Calu3 (cell line): ENCODE measurements around the gene PEX10. TPM values are rescaled to one million over a fixed set of nuclear protein-coding genes. Genes with fewer than 3 reads are reported as not detected.

Experiments
- BruUV-seq: library from RNA; stranded (reverse); fragments of 400-500 nt; replicated peaks from 2 replicates; lab custom pipeline; 2021; lab: Mats Ljungman, UMichigan
- CTCF ChIA-PET: fragments of 300-600 bp; sonication (Branson Sonifier 250); formaldehyde crosslinking; loops from one replicate; lab custom pipeline; 2022; ENCODE audit warnings: antibody characterized with exemption; lab: Charles Lee
- DNase-seq: peaks from one replicate; pipeline ENCODE4 v3.0.0; 2022
- H3K27ac Mint-ChIP-seq: one replicate; pipeline ENCODE4 v1.8.0; 2022; ENCODE audit warnings: mixed read lengths; ENCODE audit not compliant: unreplicated experiment
- H3K27me3 Mint-ChIP-seq: one replicate; pipeline ENCODE4 v1.8.0; 2022; ENCODE audit warnings: mixed read lengths; ENCODE audit not compliant: unreplicated experiment
- H3K36me3 Mint-ChIP-seq: one replicate; pipeline ENCODE4 v1.8.0; 2022; ENCODE audit warnings: mild to moderate bottlenecking, moderate library complexity, mixed read lengths; ENCODE audit not compliant: insufficient read depth, unreplicated experiment
- H3K4me1 Mint-ChIP-seq: one replicate; pipeline ENCODE4 v1.8.0; 2022; ENCODE audit warnings: mild to moderate bottlenecking, low read depth, mixed read lengths; ENCODE audit not compliant: unreplicated experiment
- H3K4me3 Mint-ChIP-seq: one replicate; pipeline ENCODE4 v1.8.0; 2022; ENCODE audit warnings: mild to moderate bottlenecking, low read depth, moderate library complexity, mixed read lengths; ENCODE audit not compliant: unreplicated experiment
- H3K9me3 Mint-ChIP-seq: one replicate; pipeline ENCODE4 v1.8.0; 2022; ENCODE audit warnings: low read depth, mixed read lengths; ENCODE audit not compliant: unreplicated experiment
- CTCF ChIP-seq: fragments of 200-600 bp; IDR thresholded peaks from one replicate; pipeline ENCODE4 v1.8.0; 2022; ENCODE audit warnings: antibody characterized with exemption; ENCODE audit not compliant: unreplicated experiment
- intact Hi-C: fragments of 100-400 bp; cut with micrococcal nuclease; formaldehyde crosslinking; loops from one replicate; pipeline ENCODE4 v1.10.0; 2022; ENCODE audit not compliant: unreplicated experiment
- total RNA-seq: library from RNA; stranded (reverse); gene quantifications from 2 replicates; pipeline ENCODE4 v1.2.3, GENCODE V29; 2022

Gene PEX10
- total RNA-seq, 1 experiment from 2014 or later, result 24.0 TPM

- BruUV-seq, result no TSS peak
- no peak for TF ChIP-seq CTCF
- Mint-ChIP-seq H3K4me1 (no peaks in the 10 kb centered on the region), H3K4me3 (no peak overlapping the region), H3K9me3 (no peaks in the 10 kb centered on the region), H3K27me3 (no peaks in the 10 kb centered on the region), H3K27ac (no peak overlapping the region), H3K36me3 (peaks cover 15% of the 10 kb centered on the region)
- CTCF ChIA-PET, result no interaction called here
- intact Hi-C loops, result no loop called here
- DNase-seq, result no peak
These were observed 37.9 kb downstream of the PEX10 start for GRCh38 chr1:2374252-2375155.

- Mint-ChIP-seq H3K9me3 (no peaks in the 10 kb centered on the region), H3K27ac (no peak overlapping the region), H3K4me3 (no peak overlapping the region), H3K4me1 (no peaks in the 10 kb centered on the region), H3K27me3 (no peaks in the 10 kb centered on the region), H3K36me3 (peaks cover 11% of the 10 kb centered on the region)
- CTCF ChIA-PET, result no interaction called here
- TF ChIP-seq CTCF, result no peak
- no peak for DNase-seq
- intact Hi-C loops, result no loop called here
- no TSS peak for BruUV-seq
These were observed 38.7 kb downstream of the PEX10 start for GRCh38 chr1:2373551-2374251.

DNA sequence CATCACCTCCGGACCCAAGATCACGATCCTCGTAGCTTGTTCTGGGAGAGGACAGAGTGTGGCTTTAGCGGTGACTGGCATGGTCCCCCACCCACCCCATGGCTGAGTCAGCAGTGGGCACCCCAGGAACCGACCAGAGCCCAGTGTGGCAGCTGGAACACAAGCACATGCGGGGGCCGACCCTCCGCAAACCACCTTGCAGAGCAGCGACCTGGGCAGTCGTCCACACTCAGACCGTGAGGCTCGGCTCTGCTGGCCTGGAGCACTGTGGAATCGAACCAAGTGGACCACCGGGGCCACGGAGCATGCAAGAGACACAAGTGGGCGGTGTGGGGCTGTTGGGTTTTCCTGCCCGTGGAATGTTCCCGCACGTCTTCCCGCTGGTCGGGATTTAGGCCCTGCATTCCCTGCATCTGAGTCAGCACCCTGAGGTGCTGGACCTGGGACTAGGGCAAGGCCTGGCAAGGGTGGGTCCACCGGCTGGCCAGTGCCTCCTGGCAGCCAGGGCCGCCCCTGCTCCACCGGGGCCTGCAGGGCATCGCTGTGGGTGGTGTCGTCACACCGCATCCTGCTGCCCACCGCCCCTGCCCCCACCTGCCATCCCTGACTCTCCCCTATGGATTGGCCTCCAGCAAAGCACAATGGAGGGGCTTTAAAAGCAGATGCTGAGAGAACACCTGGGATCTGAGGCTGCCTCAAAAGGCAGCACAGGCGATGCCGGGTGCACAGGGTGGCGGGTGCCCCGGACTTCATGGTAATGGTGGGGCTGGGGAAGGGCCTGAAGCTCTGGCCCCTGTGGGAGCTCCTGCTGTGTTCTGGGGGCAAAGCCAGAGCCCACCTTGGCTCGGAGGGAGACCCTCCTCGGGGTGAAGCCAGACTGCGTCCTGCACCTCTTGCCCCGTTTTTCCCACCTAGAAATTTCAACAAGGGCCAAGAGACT lies 39.5 kb downstream of the PEX10 start:
- Mint-ChIP-seq H3K27ac (no peak overlapping the region), H3K9me3 (no peaks in the 10 kb centered on the region), H3K4me1 (no peaks in the 10 kb centered on the region), H3K36me3 (peaks cover 11% of the 10 kb centered on the region), H3K4me3 (no peak overlapping the region), H3K27me3 (no peaks in the 10 kb centered on the region)
- no peak for TF ChIP-seq CTCF
- BruUV-seq, result no TSS peak
- CTCF ChIA-PET, result no interaction called here
- intact Hi-C loops, result no loop called here
- DNase-seq, result no peak

DNA sequence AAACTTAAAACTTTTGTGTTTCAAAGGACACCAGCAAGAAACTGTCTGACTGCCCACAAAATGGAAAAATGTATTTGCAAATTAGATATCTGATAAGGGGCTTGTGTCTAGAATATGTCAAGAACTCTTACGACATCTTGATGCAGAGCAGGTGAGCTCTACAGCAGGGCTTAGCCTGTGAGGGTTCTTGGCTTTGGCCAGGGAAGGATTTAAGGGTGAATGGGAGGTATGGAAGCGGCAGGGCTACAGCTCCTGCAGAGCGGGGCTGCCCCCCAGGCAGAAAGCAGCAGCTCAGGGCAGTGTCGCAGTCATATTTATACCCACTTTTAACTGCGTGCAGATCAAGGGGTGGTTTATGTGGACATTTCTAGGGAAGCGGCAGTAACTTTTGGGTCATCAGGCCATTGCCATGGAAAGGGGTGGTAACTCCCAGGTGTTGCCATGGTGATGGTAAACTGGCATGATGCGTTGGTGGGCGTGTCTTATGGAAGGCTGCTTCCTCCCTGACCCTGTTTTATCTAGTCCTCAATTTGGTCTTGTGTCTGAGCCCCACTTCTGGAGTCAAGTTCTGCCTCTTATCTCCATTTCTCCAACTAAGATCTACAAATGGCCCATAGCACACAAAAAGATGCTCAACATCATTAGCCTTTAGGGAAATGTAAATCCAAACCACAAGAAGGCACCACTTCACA lies 44.2 kb downstream of the PEX10 start:
- Mint-ChIP-seq H3K36me3 (no peaks in the 10 kb centered on the region), H3K9me3 (peaks cover 3% of the 10 kb centered on the region), H3K27ac (no peak overlapping the region), H3K27me3 (no peaks in the 10 kb centered on the region), H3K4me3 (no peak overlapping the region), H3K4me1 (no peaks in the 10 kb centered on the region)
- no peak for DNase-seq
- CTCF ChIA-PET, result no interaction called here
- no peak for TF ChIP-seq CTCF
- BruUV-seq, result no TSS peak
- intact Hi-C loops, result no loop called here
